RWPE2 (cell line): Measurements from ENCODE around the gene ERN1.

ENCODE experiments used
- ATAC-seq: fragments of 200-7000 bp; cut with Tn5 transposase; 3 replicates; pipeline ENCODE4 v1.9.1; 2021; ENCODE audit warnings: low read depth
- DNase-seq: peaks from one replicate; pipeline ENCODE4 v3.0.0-alpha.2; 2020; ENCODE audit warnings: low spot score
- H3K27ac ChIP-seq: fragments of 450-650 bp; 2 replicates; pipeline ENCODE4 v1.5.1; 2017; ENCODE audit warnings: mild to moderate bottlenecking; ENCODE audit not compliant: poor library complexity, severe bottlenecking
- H3K27me3 ChIP-seq: fragments of 250-450 bp; sonication (Bioruptor Pico); 2 replicates; pipeline ENCODE4 v1.5.1; 2021; ENCODE audit warnings: mild to moderate bottlenecking, moderate library complexity; ENCODE audit not compliant: insufficient read depth, poor library complexity, severe bottlenecking
- H3K36me3 ChIP-seq: fragments of 250-450 bp; sonication (Bioruptor Pico); 2 replicates; pipeline ENCODE4 v1.5.1; 2020; ENCODE audit warnings: low read depth, mild to moderate bottlenecking, moderate library complexity
- H3K4me1 ChIP-seq: fragments of 250-450 bp; sonication (Bioruptor Pico); 2 replicates; pipeline ENCODE4 v1.5.1; 2021; ENCODE audit warnings: mild to moderate bottlenecking, moderate library complexity; ENCODE audit not compliant: insufficient read depth, poor library complexity, severe bottlenecking
- H3K4me3 ChIP-seq: fragments of 250-450 bp; sonication (Bioruptor Pico); 2 replicates; pipeline ENCODE4 v1.5.1; 2021; ENCODE audit warnings: mild to moderate bottlenecking, moderate library complexity; ENCODE audit not compliant: severe bottlenecking
- H3K9me3 ChIP-seq: fragments of 250-450 bp; sonication (Bioruptor Pico); 2 replicates; pipeline ENCODE4 v1.5.1; 2021; ENCODE audit warnings: mild to moderate bottlenecking, moderate library complexity; ENCODE audit not compliant: severe bottlenecking
- CTCF ChIP-seq: fragments of 450-650 bp; IDR thresholded peaks from one replicate; pipeline ENCODE4 v1.5.1; 2017; ENCODE audit warnings: mild to moderate bottlenecking, moderate library complexity; ENCODE audit not compliant: poor library complexity, severe bottlenecking

The ERN1 gene

GRCh38 chr17:64092952-64093451 lies 36.9 kb downstream of the ERN1 start:
- no peaks in the 10 kb centered on the region for H3K27me3 ChIP-seq
- peaks cover 5% of the 10 kb centered on the region; the same call in 1 of the 2 replicates for H3K36me3 ChIP-seq
- no peaks in the 10 kb centered on the region for H3K9me3 ChIP-seq
- no peak for ATAC-seq
- DNase-seq: no peak
- TF ChIP-seq CTCF: no peak
- H3K4me1 ChIP-seq: peaks cover 30% of the 10 kb centered on the region
- no peak overlapping the region for H3K27ac ChIP-seq
- no peak overlapping the region for H3K4me3 ChIP-seq

- DNase-seq: no peak
- no peak overlapping the region for H3K4me3 ChIP-seq
- no peak for TF ChIP-seq CTCF
- H3K27me3 ChIP-seq: no peaks in the 10 kb centered on the region
- no peak overlapping the region for H3K27ac ChIP-seq
- peaks cover 23% of the 10 kb centered on the region for H3K4me1 ChIP-seq
- peaks cover 5% of the 10 kb centered on the region; the same call in 1 of the 2 replicates for H3K36me3 ChIP-seq
- H3K9me3 ChIP-seq: no peaks in the 10 kb centered on the region
- no peak for ATAC-seq
These were observed 37.8 kb downstream of the ERN1 start for GRCh38 chr17:64092113-64092512.

GRCh38 chr17:64091571-64091970 lies 38.4 kb downstream of the ERN1 start:
- no peak for ATAC-seq

GRCh38 chr17:64091116-64091515 lies 38.8 kb downstream of the ERN1 start:
- TF ChIP-seq CTCF: no peak
- Histone ChIP-seq H3K36me3 (no peaks in the 10 kb centered on the region), H3K9me3 (no peaks in the 10 kb centered on the region), H3K27ac (no peak overlapping the region), H3K27me3 (no peaks in the 10 kb centered on the region), H3K4me3 (no peak overlapping the region), H3K4me1 (peaks cover 14% of the 10 kb centered on the region)
- ATAC-seq (no peak), DNase-seq (no peak)

More at GRCh38 chr17:64091571-64091970, 38.4 kb downstream of the ERN1 start:
- no peak overlapping the region for H3K27ac ChIP-seq
- no peaks in the 10 kb centered on the region for H3K9me3 ChIP-seq
- no peaks in the 10 kb centered on the region for H3K27me3 ChIP-seq
- peaks cover 3% of the 10 kb centered on the region; the same call in 1 of the 2 replicates for H3K36me3 ChIP-seq
- TF ChIP-seq CTCF: no peak
- peaks cover 17% of the 10 kb centered on the region for H3K4me1 ChIP-seq
- no peak for DNase-seq
- no peak overlapping the region for H3K4me3 ChIP-seq

GRCh38 chr17:64090144-64090543 lies 39.8 kb downstream of the ERN1 start:
- DNase-seq (no peak), ATAC-seq (no peak)
- Histone ChIP-seq H3K9me3 (no peaks in the 10 kb centered on the region), H3K36me3 (no peaks in the 10 kb centered on the region), H3K27me3 (no peaks in the 10 kb centered on the region), H3K4me1 (peaks cover 8% of the 10 kb centered on the region), H3K27ac (no peak overlapping the region), H3K4me3 (no peak overlapping the region)
- no peak for TF ChIP-seq CTCF
